Memory B cell (primary cell): Measurements from ENCODE around the gene STK35.

ENCODE experiments used
- ATAC-seq: fragments of 150-1000 bp; cut with Tn5 transposase; 2 replicates; pipeline ENCODE4 v1.10.0; 2021; ENCODE audit warnings: low read depth, mild to moderate bottlenecking, moderate library complexity
- DNase-seq, 2 donors: peaks; one replicate each; pipeline ENCODE4 v3.0.0; 2022; ENCODE audit warnings: low spot score in 2 of 2
- H3K27ac Mint-ChIP-seq: one replicate; pipeline ENCODE4 v1.8.0; 2022; ENCODE audit warnings: mild to moderate bottlenecking, moderate library complexity, mixed read lengths
- H3K27me3 Mint-ChIP-seq: one replicate; pipeline ENCODE4 v1.8.0; 2022; ENCODE audit warnings: mixed read lengths
- H3K36me3 Mint-ChIP-seq: one replicate; pipeline ENCODE4 v1.8.0; 2022; ENCODE audit warnings: mild to moderate bottlenecking, mixed read lengths
- H3K4me1 Mint-ChIP-seq: one replicate; pipeline ENCODE4 v1.8.0; 2022; ENCODE audit warnings: mixed read lengths
- H3K4me3 Mint-ChIP-seq: one replicate; pipeline ENCODE4 v1.8.0; 2022; ENCODE audit warnings: mild to moderate bottlenecking, moderate library complexity, mixed read lengths
- H3K9me3 Mint-ChIP-seq: one replicate; pipeline ENCODE4 v1.8.0; 2022; ENCODE audit warnings: mixed read lengths

The STK35 gene

DNA sequence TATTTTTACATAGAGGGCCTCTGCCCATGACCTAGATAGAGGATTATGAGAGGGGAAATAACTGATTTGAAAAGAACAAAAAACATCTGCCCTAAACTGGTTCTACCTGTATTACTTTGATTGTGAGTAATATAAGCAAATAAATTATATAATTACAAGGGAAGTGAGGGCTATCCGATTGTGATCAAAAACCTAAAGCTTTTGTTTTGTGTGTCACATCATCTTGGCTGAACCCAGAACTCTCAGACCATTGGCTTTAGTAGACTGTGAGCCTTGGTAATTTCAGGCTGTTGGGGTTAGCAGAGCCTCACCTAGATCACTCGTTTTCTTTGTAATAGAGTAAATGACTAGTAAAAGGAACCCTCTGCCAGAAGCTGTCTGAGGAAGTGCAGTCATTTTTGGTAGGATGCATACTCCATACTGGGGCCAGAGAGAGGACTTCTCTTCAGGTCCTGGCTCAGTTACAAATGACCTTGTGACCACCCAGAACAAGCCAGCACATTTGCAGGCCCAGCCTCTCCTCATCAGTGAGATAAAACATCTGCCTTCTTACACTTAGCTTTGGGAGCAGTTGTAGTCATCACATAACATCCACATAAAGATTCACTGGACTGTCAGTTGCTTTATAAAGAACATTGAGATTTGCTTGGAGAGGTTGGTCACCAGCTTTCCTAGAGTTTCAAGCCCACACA is 13.5 kb downstream of the STK35 start:
- Mint-ChIP-seq H3K27me3 (no peaks in the 10 kb centered on the region), H3K9me3 (no peaks in the 10 kb centered on the region), H3K27ac (peak overlapping the region; percentile 72), H3K4me3 (no peak overlapping the region), H3K4me1 (peaks cover 49% of the 10 kb centered on the region), H3K36me3 (peaks cover 20% of the 10 kb centered on the region)
- no peak for DNase-seq
- no peak for ATAC-seq

DNA sequence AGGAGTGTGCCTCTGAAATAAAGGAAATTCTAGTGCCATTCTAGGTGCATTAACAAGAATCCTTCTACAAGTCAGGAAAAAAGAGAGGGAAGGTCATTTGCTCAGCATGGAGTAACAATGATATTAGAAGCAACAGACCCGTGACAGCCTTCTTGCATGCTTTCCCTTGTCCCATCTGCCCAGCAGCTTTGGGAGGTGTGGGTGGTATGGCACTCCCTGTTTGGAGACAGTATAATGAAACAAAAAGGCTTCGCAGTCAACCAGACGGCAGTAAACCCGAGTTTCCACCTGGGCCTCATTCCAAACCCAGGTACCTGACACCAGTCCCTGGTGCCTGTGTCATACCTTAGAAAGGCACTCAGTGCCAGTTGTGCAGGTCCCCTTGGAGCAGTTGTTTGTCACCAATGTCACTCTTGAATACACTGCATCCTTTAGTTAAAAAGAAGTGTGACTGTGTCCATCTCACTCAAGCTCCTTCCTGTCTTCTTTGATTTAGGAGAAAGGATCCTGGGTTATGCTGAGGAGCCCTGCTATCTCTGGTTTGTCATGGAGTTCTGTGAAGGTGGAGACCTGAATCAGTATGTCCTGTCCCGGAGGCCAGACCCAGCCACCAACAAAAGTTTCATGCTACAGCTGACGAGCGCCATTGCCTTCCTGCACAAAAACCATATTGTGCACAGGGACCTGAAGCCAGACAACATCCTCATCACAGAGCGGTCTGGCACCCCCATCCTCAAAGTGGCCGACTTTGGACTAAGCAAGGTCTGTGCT is 14.7 kb downstream of the STK35 start:
- no peak overlapping the region for H3K4me3 Mint-ChIP-seq
- H3K27me3 Mint-ChIP-seq, result no peaks in the 10 kb centered on the region
- peaks cover 29% of the 10 kb centered on the region for H3K36me3 Mint-ChIP-seq
- no peak for DNase-seq
- H3K27ac Mint-ChIP-seq, result no peak overlapping the region
- no peaks in the 10 kb centered on the region for H3K9me3 Mint-ChIP-seq
- no peak for ATAC-seq
- H3K4me1 Mint-ChIP-seq, result peaks cover 50% of the 10 kb centered on the region

GRCh38 chr20:2118783-2119182 is 17.2 kb downstream of the STK35 start:
- H3K4me3 Mint-ChIP-seq, result no peak overlapping the region
- H3K9me3 Mint-ChIP-seq, result no peaks in the 10 kb centered on the region
- peaks cover 49% of the 10 kb centered on the region for H3K4me1 Mint-ChIP-seq
- H3K27ac Mint-ChIP-seq, result no peak overlapping the region
- ATAC-seq, result no peak
- no peak for DNase-seq
- peaks cover 32% of the 10 kb centered on the region for H3K36me3 Mint-ChIP-seq
- H3K27me3 Mint-ChIP-seq, result no peaks in the 10 kb centered on the region

GRCh38 chr20:2122936-2123335 is 21.3 kb downstream of the STK35 start:
- H3K27ac Mint-ChIP-seq, result no peak overlapping the region
- peaks cover 22% of the 10 kb centered on the region for H3K36me3 Mint-ChIP-seq
- ATAC-seq, result no peak

GRCh38 chr20:2123720-2124119 is 22.1 kb downstream of the STK35 start:
- ATAC-seq (no peak), DNase-seq (no peak)
- H3K36me3 Mint-ChIP-seq, result peaks cover 20% of the 10 kb centered on the region
- peaks cover 68% of the 10 kb centered on the region for H3K4me1 Mint-ChIP-seq
- no peaks in the 10 kb centered on the region for H3K27me3 Mint-ChIP-seq
- no peak overlapping the region for H3K4me3 Mint-ChIP-seq
- no peaks in the 10 kb centered on the region for H3K9me3 Mint-ChIP-seq
- no peak overlapping the region for H3K27ac Mint-ChIP-seq

More at GRCh38 chr20:2122936-2123335, 21.3 kb downstream of the STK35 start:
- H3K27me3 Mint-ChIP-seq, result no peaks in the 10 kb centered on the region
- peaks cover 66% of the 10 kb centered on the region for H3K4me1 Mint-ChIP-seq
- no peaks in the 10 kb centered on the region for H3K9me3 Mint-ChIP-seq
- H3K4me3 Mint-ChIP-seq, result no peak overlapping the region
- no peak for DNase-seq

DNA sequence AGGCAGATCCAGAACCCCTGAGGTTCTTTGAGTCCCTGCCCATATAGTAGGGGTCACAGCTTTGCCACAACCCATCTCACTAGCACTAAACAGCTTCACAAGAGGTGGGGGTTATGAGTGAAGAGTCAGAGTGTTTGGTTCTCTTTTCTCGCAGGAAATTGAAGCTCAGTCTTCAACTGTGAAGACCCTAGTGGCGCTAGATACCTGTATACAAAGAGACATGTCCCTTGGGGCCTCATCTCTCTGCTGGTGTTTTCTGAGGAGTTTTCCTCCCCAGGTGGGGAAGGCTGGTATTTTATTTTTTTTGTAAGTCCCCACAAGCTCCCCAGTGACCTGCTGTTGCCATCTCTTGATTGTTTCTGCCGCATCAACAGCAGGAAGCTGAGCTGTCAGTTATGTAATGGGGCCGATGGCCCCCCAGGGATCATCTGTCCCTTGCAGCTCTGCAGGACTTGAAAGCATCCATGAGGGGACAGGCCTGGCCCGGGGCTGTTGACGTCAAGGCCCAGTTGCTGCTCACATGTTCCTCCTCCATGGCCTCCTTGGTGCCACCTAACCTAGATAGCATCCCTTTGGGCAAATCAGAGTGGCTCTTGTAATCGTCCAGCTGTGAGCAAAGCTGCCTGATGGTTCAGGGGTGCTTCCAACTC is 23.1 kb downstream of the STK35 start:
- Mint-ChIP-seq H3K9me3 (no peaks in the 10 kb centered on the region), H3K4me3 (no peak overlapping the region), H3K27ac (no peak overlapping the region), H3K27me3 (no peaks in the 10 kb centered on the region), H3K4me1 (peaks cover 63% of the 10 kb centered on the region), H3K36me3 (peaks cover 14% of the 10 kb centered on the region)
- peak; percentile 89 for ATAC-seq
- peak; percentile 23 to 25 for DNase-seq

- no peak for ATAC-seq
- no peak overlapping the region for H3K27ac Mint-ChIP-seq
- H3K27me3 Mint-ChIP-seq, result no peaks in the 10 kb centered on the region
- H3K9me3 Mint-ChIP-seq, result no peaks in the 10 kb centered on the region
- no peak for DNase-seq
- H3K4me1 Mint-ChIP-seq, result peaks cover 64% of the 10 kb centered on the region
- H3K36me3 Mint-ChIP-seq, result peaks cover 11% of the 10 kb centered on the region
- no peak overlapping the region for H3K4me3 Mint-ChIP-seq
Observed at GRCh38 chr20:2125474-2126112, 24.0 kb downstream of the STK35 start.

DNA sequence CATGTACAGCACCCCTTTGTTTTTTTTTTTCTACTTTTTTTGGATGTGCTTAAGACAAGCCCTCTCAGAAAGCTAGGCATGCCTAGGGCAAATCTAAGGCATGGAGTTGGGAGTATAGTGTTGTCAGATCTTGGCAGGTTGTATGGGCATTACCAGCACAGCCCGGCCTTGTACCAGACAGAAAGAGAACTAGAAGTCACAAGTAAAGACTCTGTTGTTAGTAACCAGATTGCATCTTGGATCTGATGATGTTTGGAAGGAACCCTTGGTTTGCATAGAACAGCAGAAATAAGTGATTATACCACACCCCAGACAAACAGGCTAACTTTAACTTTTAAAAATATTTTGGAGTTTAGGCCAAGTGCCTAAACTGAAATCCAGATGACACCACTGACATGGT is 25.6 kb downstream of the STK35 start:
- ATAC-seq (no peak), DNase-seq (no peak)
- Mint-ChIP-seq H3K9me3 (no peaks in the 10 kb centered on the region), H3K36me3 (peaks cover 3% of the 10 kb centered on the region), H3K27me3 (no peaks in the 10 kb centered on the region), H3K4me1 (peaks cover 62% of the 10 kb centered on the region), H3K4me3 (no peak overlapping the region), H3K27ac (no peak overlapping the region)

- H3K27ac Mint-ChIP-seq, result no peak overlapping the region
- H3K4me3 Mint-ChIP-seq, result no peak overlapping the region
- ATAC-seq (no peak), DNase-seq (no peak)
- peaks cover 3% of the 10 kb centered on the region for H3K36me3 Mint-ChIP-seq
- no peaks in the 10 kb centered on the region for H3K27me3 Mint-ChIP-seq
- H3K4me1 Mint-ChIP-seq, result peaks cover 61% of the 10 kb centered on the region
- no peaks in the 10 kb centered on the region for H3K9me3 Mint-ChIP-seq
Observed at GRCh38 chr20:2128542-2128941, 26.9 kb downstream of the STK35 start.

GRCh38 chr20:2130062-2130591 is 28.5 kb downstream of the STK35 start:
- Mint-ChIP-seq H3K9me3 (no peaks in the 10 kb centered on the region), H3K36me3 (peaks cover 3% of the 10 kb centered on the region), H3K27me3 (no peaks in the 10 kb centered on the region), H3K4me3 (no peak overlapping the region), H3K27ac (no peak overlapping the region), H3K4me1 (peaks cover 48% of the 10 kb centered on the region)
- no peak for DNase-seq
- no peak for ATAC-seq

DNA sequence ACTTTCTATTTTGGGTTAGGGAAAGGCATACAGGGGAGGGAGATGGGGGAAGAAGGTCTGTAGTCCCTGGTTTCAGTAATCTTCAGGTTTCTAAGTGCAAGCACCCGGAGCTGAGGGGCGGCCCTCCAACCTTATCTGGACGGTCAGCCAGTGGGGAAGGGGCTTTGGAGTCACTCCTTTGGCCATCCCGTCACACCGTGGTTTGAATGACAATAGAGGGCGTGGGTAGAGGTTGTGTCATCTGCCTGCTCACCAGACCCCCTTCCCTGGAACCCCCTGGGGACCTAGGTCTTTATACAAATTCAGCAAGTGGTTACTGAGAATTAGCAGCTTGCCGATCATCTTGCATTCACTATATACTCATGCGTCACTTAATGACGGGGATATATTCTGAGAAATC is 29.1 kb downstream of the STK35 start:
- H3K36me3 Mint-ChIP-seq, result peaks cover 3% of the 10 kb centered on the region
- peaks cover 43% of the 10 kb centered on the region for H3K4me1 Mint-ChIP-seq
- DNase-seq (no peak), ATAC-seq (no peak)
- H3K27me3 Mint-ChIP-seq, result no peaks in the 10 kb centered on the region
- no peaks in the 10 kb centered on the region for H3K9me3 Mint-ChIP-seq
- H3K27ac Mint-ChIP-seq, result no peak overlapping the region
- no peak overlapping the region for H3K4me3 Mint-ChIP-seq

GRCh38 chr20:2131366-2131765 is 29.7 kb downstream of the STK35 start:
- no peak for ATAC-seq
- DNase-seq, result no peak
- Mint-ChIP-seq H3K27ac (no peak overlapping the region), H3K27me3 (no peaks in the 10 kb centered on the region), H3K4me3 (no peak overlapping the region), H3K9me3 (no peaks in the 10 kb centered on the region), H3K4me1 (peaks cover 39% of the 10 kb centered on the region), H3K36me3 (peaks cover 3% of the 10 kb centered on the region)

DNA sequence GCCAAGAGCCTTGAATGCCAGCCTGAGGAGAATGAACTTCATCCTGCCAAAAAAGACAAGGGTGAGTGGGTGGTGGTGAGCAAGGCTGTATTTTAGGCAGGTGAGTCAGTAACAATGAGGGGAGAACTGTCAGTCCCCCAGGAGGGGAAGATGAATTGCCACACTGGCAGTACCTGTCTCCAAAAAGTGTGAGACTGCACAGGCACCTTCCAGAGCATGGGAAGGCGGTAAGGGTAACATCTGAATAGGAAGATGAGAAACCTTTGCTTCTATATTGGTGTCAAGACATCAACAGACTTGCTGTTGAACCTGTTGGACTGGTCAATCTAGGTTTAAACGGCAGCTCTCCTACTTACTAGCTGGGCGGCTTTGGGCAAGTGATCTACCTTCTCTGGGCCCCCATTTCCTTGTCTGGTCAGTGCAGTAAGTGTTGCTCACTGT is 30.9 kb downstream of the STK35 start:
- Mint-ChIP-seq H3K36me3 (peaks cover 9% of the 10 kb centered on the region), H3K9me3 (no peaks in the 10 kb centered on the region), H3K27ac (peak overlapping the region; percentile 22), H3K4me1 (peaks cover 35% of the 10 kb centered on the region), H3K4me3 (no peak overlapping the region), H3K27me3 (no peaks in the 10 kb centered on the region)
- ATAC-seq (no peak), DNase-seq (no peak)
